ENCODE measurements around the gene NEK2.

- TF ChIP-seq CTCF (IDR thresholded peaks at IDR 0.05; ENCODE audit: poor library complexity) (no peak), EZH2 (IDR thresholded peaks at IDR 0.05; ENCODE audit: borderline replicate concordance) (no peak), EZH2phosphoT487 (IDR thresholded peaks at IDR 0.05; ENCODE audit: low read depth, severe bottlenecking, unreplicated experiment) (no peak)
These were observed 42.5 kb downstream of the NEK2 start for GRCh38 chr1:211632808-211633523.
